MCF 10A (cell line): ENCODE measurements around the gene MTG1. TPM values are rescaled to one million over a fixed set of nuclear protein-coding genes. Genes with fewer than 3 reads are reported as not detected.

Source experiments
- BruUV-seq: library from RNA; stranded (reverse); fragments of 400-500 nt; replicated peaks from 2 replicates; lab custom pipeline; 2021; lab: Mats Ljungman, UMichigan
- CTCF ChIA-PET: fragments of 300-600 bp; sonication (Branson Sonifier 250); formaldehyde crosslinking; extraction: SDS; loops from one replicate; lab custom pipeline; 2021; ENCODE audit warnings: antibody characterized with exemption, inconsistent platforms; lab: Yijun Ruan, JAX
- POLR2A ChIA-PET: fragments of 300-600, 350-650 bp; sonication (Branson Sonifier 250); formaldehyde crosslinking; extraction: SDS; loops from one replicate; lab custom pipeline; 2020; ENCODE audit warnings: antibody characterized with exemption, inconsistent platforms; lab: Yijun Ruan, JAX
- DNase-seq: peaks from one replicate; pipeline ENCODE4 v3.0.0-alpha.2; 2018; ENCODE audit not compliant: unreplicated experiment
- H3K27ac Mint-ChIP-seq: one replicate; pipeline ENCODE4 v1.8.0; 2022; ENCODE audit warnings: mild to moderate bottlenecking, low read depth, mixed read lengths; ENCODE audit not compliant: unreplicated experiment
- H3K27me3 Mint-ChIP-seq: one replicate; pipeline ENCODE4 v1.8.0; 2022; ENCODE audit warnings: mixed read lengths; ENCODE audit not compliant: insufficient read depth, unreplicated experiment
- H3K36me3 Mint-ChIP-seq: one replicate; pipeline ENCODE4 v1.8.0; 2022; ENCODE audit warnings: mild to moderate bottlenecking, moderate library complexity, mixed read lengths; ENCODE audit not compliant: insufficient read depth, unreplicated experiment
- H3K4me1 Mint-ChIP-seq: one replicate; pipeline ENCODE4 v1.8.0; 2022; ENCODE audit warnings: mixed read lengths; ENCODE audit not compliant: insufficient read depth, unreplicated experiment
- H3K4me3 Mint-ChIP-seq: one replicate; pipeline ENCODE4 v1.8.0; 2022; ENCODE audit warnings: mild to moderate bottlenecking, moderate library complexity, mixed read lengths; ENCODE audit not compliant: unreplicated experiment
- H3K9me3 Mint-ChIP-seq: one replicate; pipeline ENCODE4 v1.8.0; 2022; ENCODE audit warnings: mixed read lengths; ENCODE audit not compliant: unreplicated experiment
- intact Hi-C: fragments of 100-400 bp; cut with micrococcal nuclease; formaldehyde crosslinking; loops from 2 replicates; pipeline ENCODE4 v1.14.1; 2022
- total RNA-seq: library from RNA; stranded (reverse); gene quantifications from 2 replicates; pipeline ENCODE4 v1.2.3, GENCODE V29; 2022
- TF ChIP-seq, protein P1 (sequence below): fragments of 200-600 bp; IDR thresholded peaks from one replicate; pipeline ENCODE4 v1.8.0; 2022; ENCODE audit warnings: antibody characterized with exemption, mild to moderate bottlenecking; ENCODE audit not compliant: unreplicated experiment

The MTG1 gene
- total RNA-seq, 1 experiment from 2014 or later = 71.6 TPM

DNA sequence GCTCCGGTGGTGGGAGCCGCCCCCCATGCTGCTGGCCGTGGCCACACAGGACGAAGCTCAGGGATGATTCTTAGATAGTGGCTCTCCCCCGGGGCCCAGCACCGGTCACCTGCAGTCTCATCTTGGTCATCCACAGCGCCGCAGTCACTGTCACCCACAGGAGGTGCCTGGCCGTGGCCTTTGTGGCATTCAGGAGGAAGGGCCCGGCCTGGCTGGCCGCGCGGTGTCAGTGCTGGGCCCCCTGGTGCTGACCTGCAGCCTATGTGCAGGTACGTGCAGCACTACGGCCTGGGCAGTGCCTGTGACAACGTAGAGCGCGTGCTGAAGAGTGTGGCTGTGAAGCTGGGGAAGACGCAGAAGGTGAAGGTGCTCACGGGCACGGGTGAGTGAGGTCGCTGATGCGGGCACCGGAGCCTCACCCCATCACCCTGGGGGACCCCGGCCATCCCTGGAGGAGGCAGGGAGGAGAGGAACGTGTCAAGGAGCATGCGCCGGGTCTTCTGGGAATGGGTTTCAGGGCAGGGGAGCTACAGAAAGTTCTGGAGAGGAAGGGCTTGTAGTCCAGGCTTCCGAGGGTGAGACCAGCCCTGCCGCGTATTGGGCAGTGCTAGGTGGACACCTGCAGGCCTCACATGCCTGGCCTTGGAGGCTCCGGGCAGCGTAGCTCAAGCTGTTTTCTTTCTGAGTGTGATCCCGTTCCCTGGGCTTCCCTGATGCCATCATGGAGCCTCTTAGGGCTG is 25.4 kb downstream of the MTG1 start:
- BruUV-seq = no TSS peak
- H3K27ac Mint-ChIP-seq = no peak overlapping the region
- TF ChIP-seq, protein P1, sequence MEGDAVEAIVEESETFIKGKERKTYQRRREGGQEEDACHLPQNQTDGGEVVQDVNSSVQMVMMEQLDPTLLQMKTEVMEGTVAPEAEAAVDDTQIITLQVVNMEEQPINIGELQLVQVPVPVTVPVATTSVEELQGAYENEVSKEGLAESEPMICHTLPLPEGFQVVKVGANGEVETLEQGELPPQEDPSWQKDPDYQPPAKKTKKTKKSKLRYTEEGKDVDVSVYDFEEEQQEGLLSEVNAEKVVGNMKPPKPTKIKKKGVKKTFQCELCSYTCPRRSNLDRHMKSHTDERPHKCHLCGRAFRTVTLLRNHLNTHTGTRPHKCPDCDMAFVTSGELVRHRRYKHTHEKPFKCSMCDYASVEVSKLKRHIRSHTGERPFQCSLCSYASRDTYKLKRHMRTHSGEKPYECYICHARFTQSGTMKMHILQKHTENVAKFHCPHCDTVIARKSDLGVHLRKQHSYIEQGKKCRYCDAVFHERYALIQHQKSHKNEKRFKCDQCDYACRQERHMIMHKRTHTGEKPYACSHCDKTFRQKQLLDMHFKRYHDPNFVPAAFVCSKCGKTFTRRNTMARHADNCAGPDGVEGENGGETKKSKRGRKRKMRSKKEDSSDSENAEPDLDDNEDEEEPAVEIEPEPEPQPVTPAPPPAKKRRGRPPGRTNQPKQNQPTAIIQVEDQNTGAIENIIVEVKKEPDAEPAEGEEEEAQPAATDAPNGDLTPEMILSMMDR = no peak
- intact Hi-C loops = no loop called here
- POLR2A ChIA-PET = no interaction called here
- H3K4me1 Mint-ChIP-seq = no peaks in the 10 kb centered on the region
- H3K36me3 Mint-ChIP-seq = peaks cover 50% of the 10 kb centered on the region
- H3K9me3 Mint-ChIP-seq = no peaks in the 10 kb centered on the region
- no peak for DNase-seq
- H3K27me3 Mint-ChIP-seq = no peaks in the 10 kb centered on the region
- H3K4me3 Mint-ChIP-seq = no peak overlapping the region
- CTCF ChIA-PET = no interaction called here

DNA sequence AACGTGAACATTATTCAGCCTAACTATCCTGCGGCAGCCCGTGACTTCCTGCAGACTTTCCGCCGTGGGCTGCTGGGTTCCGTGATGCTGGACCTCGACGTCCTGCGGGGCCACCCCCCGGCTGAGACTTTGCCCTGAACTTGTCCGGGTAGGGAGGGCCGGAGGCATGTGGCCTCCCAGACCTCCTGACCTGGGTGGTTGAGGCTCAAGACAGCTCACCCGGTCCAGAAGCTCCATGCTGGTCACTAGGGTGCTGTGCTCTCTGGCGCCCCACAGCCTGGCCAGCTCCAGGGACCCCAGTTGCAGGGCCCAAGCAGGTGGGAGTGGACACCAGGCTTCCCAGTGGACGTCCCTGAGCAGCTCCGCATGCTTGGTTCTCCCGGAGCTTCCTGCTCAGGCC is 26.1 kb downstream of the MTG1 start:
- TF ChIP-seq, protein P1 = no peak
- POLR2A ChIA-PET = no interaction called here
- Mint-ChIP-seq H3K27ac (no peak overlapping the region), H3K4me1 (no peaks in the 10 kb centered on the region), H3K9me3 (no peaks in the 10 kb centered on the region), H3K27me3 (no peaks in the 10 kb centered on the region), H3K4me3 (no peak overlapping the region), H3K36me3 (peaks cover 44% of the 10 kb centered on the region)
- intact Hi-C loops = no loop called here
- CTCF ChIA-PET = no interaction called here
- BruUV-seq = TSS peak; percentile 60
- no peak for DNase-seq

DNA sequence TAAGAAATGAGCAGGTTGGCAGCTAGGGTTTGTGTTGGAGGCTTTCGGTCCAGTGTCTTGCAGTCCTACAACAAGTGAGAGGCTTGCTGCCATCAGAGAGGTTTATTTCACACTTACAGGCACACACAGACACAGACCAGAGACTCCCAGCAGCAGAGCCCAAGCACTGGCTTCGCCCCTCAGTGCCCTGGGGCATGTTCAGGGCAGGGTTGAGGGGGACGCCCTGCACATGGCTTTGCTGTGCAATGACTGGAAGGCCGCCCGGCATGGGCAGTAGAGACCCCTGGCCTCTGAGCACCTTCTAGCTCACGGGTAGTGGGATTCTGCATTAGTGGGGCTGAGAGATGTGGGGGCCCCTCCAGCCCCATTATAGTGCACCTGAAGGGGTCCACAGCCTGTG is 26.6 kb downstream of the MTG1 start:
- no peak overlapping the region for H3K4me3 Mint-ChIP-seq
- TF ChIP-seq, protein P1 = no peak
- no peaks in the 10 kb centered on the region for H3K27me3 Mint-ChIP-seq
- intact Hi-C loops = no loop called here
- no peaks in the 10 kb centered on the region for H3K9me3 Mint-ChIP-seq
- no peak for DNase-seq
- CTCF ChIA-PET = no interaction called here
- BruUV-seq = no TSS peak
- no peak overlapping the region for H3K27ac Mint-ChIP-seq
- no peaks in the 10 kb centered on the region for H3K4me1 Mint-ChIP-seq
- POLR2A ChIA-PET = no interaction called here
- peaks cover 39% of the 10 kb centered on the region for H3K36me3 Mint-ChIP-seq

DNA sequence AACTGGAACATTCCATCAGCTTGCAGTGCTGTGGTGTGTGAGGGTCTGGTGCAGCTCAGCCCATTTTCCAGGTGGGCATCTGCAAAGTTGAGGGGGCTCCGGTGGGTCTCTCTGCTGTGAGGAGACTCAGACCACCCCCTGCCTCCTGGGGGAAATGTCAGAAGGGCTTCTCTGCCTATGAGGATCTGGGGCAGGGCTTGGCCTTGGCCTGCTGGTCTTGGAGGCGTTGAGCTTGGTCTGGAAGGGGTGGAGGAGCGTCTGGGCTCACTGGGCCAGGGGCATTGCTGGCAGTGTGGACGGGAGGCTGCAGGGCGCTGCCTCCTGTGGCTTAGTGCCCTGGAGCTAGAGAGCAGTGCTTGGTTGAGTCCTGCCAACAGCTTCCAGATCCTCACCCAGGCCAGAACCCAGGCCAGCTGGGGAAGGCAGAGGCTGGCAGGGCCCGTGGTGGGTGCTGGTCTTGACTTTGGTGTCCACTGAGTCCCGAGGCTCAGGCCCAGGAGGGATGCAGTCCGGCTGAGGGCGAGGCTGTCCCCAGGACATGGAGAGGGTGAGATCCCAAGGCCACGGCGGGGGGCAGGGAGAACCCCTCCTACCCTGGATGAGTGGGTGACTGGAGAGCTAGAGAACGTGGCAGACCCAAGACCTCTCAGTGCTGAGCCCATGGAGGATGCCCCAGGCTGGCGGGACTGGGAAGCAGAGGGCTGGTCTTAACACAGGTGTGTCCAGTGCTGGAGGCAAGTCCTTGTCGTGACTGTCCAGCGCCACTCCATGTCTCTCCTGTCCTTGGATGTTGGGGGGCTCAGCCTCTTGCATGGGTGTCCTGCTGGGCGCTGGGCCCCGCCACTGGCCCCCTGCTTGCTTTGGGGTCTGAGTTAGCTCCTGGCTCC is 27.6 kb downstream of the MTG1 start:
- H3K4me3 Mint-ChIP-seq = no peak overlapping the region
- ChIA-PET CTCF (interaction anchor here (1.6 kb wide), 1 partner anchor 17 kb away, joined by 4 read pairs; no protein-coding TSS in a partner anchor), POLR2A (interaction anchor here (1.0 kb wide), 1 partner anchor 152 kb away, joined by 3 read pairs; no protein-coding TSS in a partner anchor)
- no peaks in the 10 kb centered on the region for H3K4me1 Mint-ChIP-seq
- H3K9me3 Mint-ChIP-seq = no peaks in the 10 kb centered on the region
- no peaks in the 10 kb centered on the region for H3K27me3 Mint-ChIP-seq
- DNase-seq = no peak
- TF ChIP-seq, protein P1 = no peak
- peaks cover 31% of the 10 kb centered on the region for H3K36me3 Mint-ChIP-seq
- BruUV-seq = no TSS peak
- intact Hi-C loops = no loop called here
- no peak overlapping the region for H3K27ac Mint-ChIP-seq
